Lower lobe of right lung (tissue), 2 donors: Measurements from ENCODE around the gene AKT3. TPM values are rescaled to one million over a fixed set of nuclear protein-coding genes. Genes with fewer than 3 reads are reported as not detected.

Source experiments
- ATAC-seq, 2 donors: fragments of 200-7000 bp; cut with Tn5 transposase; one replicate each; pipeline ENCODE4 v1.9.1; 2020 to 2022; ENCODE audit warnings: mild to moderate bottlenecking in 2 of 2, moderate library complexity in 2 of 2
- DNase-seq: peaks from one replicate; pipeline ENCODE4 v3.0.0-alpha.2; 2020
- H3K27ac ChIP-seq: fragments of 200-600 bp; one replicate; pipeline ENCODE4 v1.8.0; 2022
- H3K27me3 ChIP-seq: fragments of 200-600 bp; one replicate; pipeline ENCODE4 v1.8.0; 2022; ENCODE audit warnings: low read depth
- H3K36me3 ChIP-seq: fragments of 200-600 bp; one replicate; pipeline ENCODE4 v1.8.0; 2022; ENCODE audit warnings: mild to moderate bottlenecking
- H3K4me1 ChIP-seq: fragments of 200-600 bp; one replicate; pipeline ENCODE4 v1.8.0; 2022
- H3K4me3 ChIP-seq: fragments of 200-600 bp; one replicate; pipeline ENCODE4 v1.8.0; 2022; ENCODE audit warnings: mild to moderate bottlenecking
- H3K9me3 ChIP-seq: fragments of 200-600 bp; one replicate; pipeline ENCODE4 v1.8.0; 2022
- CTCF ChIP-seq: fragments of 200-600 bp; IDR thresholded peaks from one replicate; pipeline ENCODE4 v1.8.0; 2022; ENCODE audit warnings: antibody characterized with exemption, mild to moderate bottlenecking
- intact Hi-C: fragments of 100-400 bp; cut with DNase I; formaldehyde crosslinking; loops from one replicate; pipeline ENCODE4 v1.11.0; 2022
- total RNA-seq: library from RNA; stranded (reverse); fragmentation: NEBNext Ultra II Directional; extraction: Animal tissue kit (Norgen Biotek cat#: 25700); gene quantifications from one replicate; pipeline ENCODE4 v1.2.1, GENCODE V29; 2021
- donor health status: DM: no; HTN: yes; CAD: no; lungs with severe emphysema.

Gene AKT3
- total RNA-seq, 1 donor from 2014 or later: 52.5 TPM

GRCh38 chr1:243731974-243732625, 117.9 kb downstream of the AKT3 start:
- H3K9me3 ChIP-seq: no peaks in the 10 kb centered on the region
- H3K27ac ChIP-seq: peak overlapping the region; percentile 47
- TF ChIP-seq CTCF: no peak
- ATAC-seq (peak; percentile 48 to 65), DNase-seq (no peak)
- H3K36me3 ChIP-seq: no peaks in the 10 kb centered on the region
- H3K4me1 ChIP-seq: peaks cover 26% of the 10 kb centered on the region
- intact Hi-C loops: no loop called here
- no peak overlapping the region for H3K4me3 ChIP-seq
- no peaks in the 10 kb centered on the region for H3K27me3 ChIP-seq

GRCh38 chr1:243731301-243731891, 118.6 kb downstream of the AKT3 start:
- H3K27me3 ChIP-seq: no peaks in the 10 kb centered on the region
- ATAC-seq (peak; percentile 87 to 92), DNase-seq (no peak)
- no peaks in the 10 kb centered on the region for H3K9me3 ChIP-seq
- no peaks in the 10 kb centered on the region for H3K36me3 ChIP-seq
- no peak overlapping the region for H3K4me3 ChIP-seq
- no peak for TF ChIP-seq CTCF
- intact Hi-C loops: no loop called here
- peaks cover 33% of the 10 kb centered on the region for H3K4me1 ChIP-seq
- H3K27ac ChIP-seq: peak overlapping the region; percentile 47

GRCh38 chr1:243730487-243731150, 119.4 kb downstream of the AKT3 start:
- TF ChIP-seq CTCF: no peak
- H3K9me3 ChIP-seq: no peaks in the 10 kb centered on the region
- H3K27ac ChIP-seq: peak overlapping the region; percentile 47
- ATAC-seq (peak; percentile 37 to 60), DNase-seq (peak; percentile 55)
- intact Hi-C loops: no loop called here
- H3K4me3 ChIP-seq: no peak overlapping the region
- peaks cover 33% of the 10 kb centered on the region for H3K4me1 ChIP-seq
- no peaks in the 10 kb centered on the region for H3K27me3 ChIP-seq
- no peaks in the 10 kb centered on the region for H3K36me3 ChIP-seq

- no peak overlapping the region for H3K4me3 ChIP-seq
- no peak for ATAC-seq
- no peak for TF ChIP-seq CTCF
- H3K36me3 ChIP-seq: no peaks in the 10 kb centered on the region
- peaks cover 33% of the 10 kb centered on the region for H3K4me1 ChIP-seq
- H3K9me3 ChIP-seq: no peaks in the 10 kb centered on the region
- DNase-seq: no peak
- intact Hi-C loops: no loop called here
- peak overlapping the region; percentile 47 for H3K27ac ChIP-seq
- H3K27me3 ChIP-seq: no peaks in the 10 kb centered on the region
These were observed 120.1 kb downstream of the AKT3 start for GRCh38 chr1:243729956-243730355.

GRCh38 chr1:243727503-243728203, 122.4 kb downstream of the AKT3 start:
- no peak for DNase-seq
- H3K36me3 ChIP-seq: no peaks in the 10 kb centered on the region
- no peak overlapping the region for H3K4me3 ChIP-seq
- H3K9me3 ChIP-seq: no peaks in the 10 kb centered on the region
- no peak for TF ChIP-seq CTCF
- peak overlapping the region; percentile 38 for H3K27ac ChIP-seq
- intact Hi-C loops: no loop called here
- H3K4me1 ChIP-seq: peaks cover 32% of the 10 kb centered on the region
- ATAC-seq: peak in 1 of 2 donors; percentile 29
- no peaks in the 10 kb centered on the region for H3K27me3 ChIP-seq
